ENCODE data around the gene ELF3.
A peak's percentile ranks its signal among the peaks of the same experiment; 100 is the strongest.

Gene ELF3

DNA sequence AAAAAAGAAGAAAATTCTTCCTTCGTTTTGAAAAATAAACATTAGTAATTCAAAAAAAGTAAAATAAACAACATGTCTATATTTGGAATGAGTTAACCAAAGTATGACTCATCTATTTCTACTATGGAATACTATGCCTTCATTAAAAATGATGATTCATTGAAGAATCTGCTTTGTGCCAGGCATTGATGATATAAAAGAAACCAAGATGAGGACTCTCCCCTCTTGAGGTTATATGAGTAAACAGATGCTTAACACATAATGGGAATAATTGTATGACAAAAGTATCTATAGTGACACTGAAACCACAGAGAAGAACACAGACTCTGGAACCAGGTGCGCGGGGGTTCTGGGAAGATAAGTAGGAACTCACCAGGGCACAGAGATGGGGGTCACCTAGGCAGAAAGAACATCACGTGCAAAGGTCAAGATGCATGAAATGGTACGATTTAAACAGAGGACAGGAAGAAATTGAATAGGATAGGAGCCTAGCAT is 18.8 kb downstream of the ELF3 start:
- no peaks in the 10 kb centered on the region for H3K36me3 ChIP-seq (ENCODE audit: control insufficient read depth, insufficient read depth, low read length)
- no peaks in the 10 kb centered on the region for H3K4me1 ChIP-seq (ENCODE audit: control insufficient read depth, insufficient read depth, low read length)
- H3K9ac ChIP-seq (ENCODE audit: low read length): no peak overlapping the region
- no peaks in the 10 kb centered on the region for H3K27me3 ChIP-seq (ENCODE audit: control insufficient read depth, insufficient read depth, low read length)
- no peak overlapping the region for H3K27ac ChIP-seq (ENCODE audit: low read depth, low read length)
- no peak overlapping the region for H3K4me3 ChIP-seq (ENCODE audit: low read length)

DNA sequence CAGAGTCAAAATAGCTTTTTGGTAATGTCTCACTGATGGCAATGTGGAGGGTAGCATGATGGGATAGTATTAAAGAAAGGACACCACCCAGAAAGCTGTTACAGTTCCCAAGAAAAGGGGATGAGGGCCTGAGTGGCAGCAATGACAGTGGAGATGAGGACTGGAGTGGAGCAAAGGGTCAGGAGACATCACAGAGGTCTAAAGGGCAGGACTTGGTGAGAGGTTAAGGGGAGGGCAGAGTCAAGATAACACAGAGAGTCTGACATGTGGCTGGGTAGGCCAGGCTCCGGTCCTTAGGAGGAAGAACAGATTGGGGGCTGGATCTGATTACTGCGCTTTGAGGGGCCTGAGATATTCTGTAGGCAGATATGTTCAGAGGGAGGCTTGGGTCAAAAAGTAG is 19.3 kb downstream of the ELF3 start:
- H3K4me3 ChIP-seq (ENCODE audit: low read length): no peak overlapping the region
- H3K9ac ChIP-seq (ENCODE audit: low read length): no peak overlapping the region
- H3K36me3 ChIP-seq (ENCODE audit: control insufficient read depth, insufficient read depth, low read length): no peaks in the 10 kb centered on the region
- no peak overlapping the region for H3K27ac ChIP-seq (ENCODE audit: low read depth, low read length)
- H3K4me1 ChIP-seq (ENCODE audit: control insufficient read depth, insufficient read depth, low read length): no peaks in the 10 kb centered on the region
- no peaks in the 10 kb centered on the region for H3K27me3 ChIP-seq (ENCODE audit: control insufficient read depth, insufficient read depth, low read length)

DNA sequence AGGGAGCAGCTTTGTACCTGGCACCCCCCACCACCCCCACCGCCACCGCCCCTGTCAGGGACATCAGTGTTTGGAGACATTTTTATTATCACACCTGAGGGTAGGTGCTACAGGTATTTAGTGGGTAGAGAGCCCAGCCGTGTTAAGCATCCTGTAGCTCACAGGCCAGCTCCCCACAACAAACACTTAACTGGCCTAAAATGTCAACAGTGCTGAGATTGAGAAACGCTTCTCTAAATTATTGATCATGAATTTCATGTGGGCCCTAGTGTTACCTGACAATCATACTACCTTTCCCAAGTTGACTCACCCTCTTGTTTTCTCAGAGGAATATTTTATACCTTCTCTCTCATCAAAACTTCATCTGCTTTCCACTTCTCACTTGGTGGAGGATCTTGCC is 21.4 kb downstream of the ELF3 start:
- Histone ChIP-seq H3K27ac (ENCODE audit: low read depth, low read length) (no peak overlapping the region), H3K4me3 (ENCODE audit: low read length) (no peak overlapping the region), H3K36me3 (ENCODE audit: control insufficient read depth, insufficient read depth, low read length) (no peaks in the 10 kb centered on the region), H3K27me3 (ENCODE audit: control insufficient read depth, insufficient read depth, low read length) (no peaks in the 10 kb centered on the region), H3K9ac (ENCODE audit: low read length) (no peak overlapping the region), H3K4me1 (ENCODE audit: control insufficient read depth, insufficient read depth, low read length) (no peaks in the 10 kb centered on the region)

DNA sequence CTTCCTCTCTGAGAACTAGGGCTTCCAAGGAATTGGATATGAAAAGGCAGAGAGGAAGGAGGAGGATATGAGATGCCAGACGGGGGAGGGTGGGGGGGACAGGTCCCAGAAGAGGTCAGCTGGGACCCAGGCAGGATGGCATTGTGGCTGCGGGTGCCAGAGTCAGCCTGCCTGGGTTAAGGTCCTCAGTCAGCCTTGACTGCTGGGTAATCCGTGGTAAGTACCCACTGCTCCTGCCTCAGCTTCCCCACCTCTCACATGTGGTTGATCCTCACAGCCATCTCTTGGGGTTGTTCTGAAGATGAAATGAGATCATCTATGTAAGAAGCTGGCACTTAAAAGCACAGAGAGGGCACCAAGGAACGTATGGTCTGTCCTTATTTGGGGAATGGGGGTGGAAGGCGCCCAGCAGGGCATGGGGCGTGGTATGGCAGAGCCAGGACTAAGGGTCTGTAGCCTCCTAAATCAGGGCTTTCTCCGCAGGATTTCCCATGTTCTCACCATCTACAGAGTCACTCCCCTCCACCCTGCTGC is 23.8 kb downstream of the ELF3 start:
- Histone ChIP-seq H3K4me1 (ENCODE audit: control insufficient read depth, insufficient read depth, low read length) (no peaks in the 10 kb centered on the region), H3K4me3 (ENCODE audit: low read length) (peak overlapping the region; percentile 27), H3K36me3 (ENCODE audit: control insufficient read depth, insufficient read depth, low read length) (no peaks in the 10 kb centered on the region), H3K9ac (ENCODE audit: low read length) (peak overlapping the region; percentile 5), H3K27me3 (ENCODE audit: control insufficient read depth, insufficient read depth, low read length) (no peaks in the 10 kb centered on the region), H3K27ac (ENCODE audit: low read depth, low read length) (no peak overlapping the region)

DNA sequence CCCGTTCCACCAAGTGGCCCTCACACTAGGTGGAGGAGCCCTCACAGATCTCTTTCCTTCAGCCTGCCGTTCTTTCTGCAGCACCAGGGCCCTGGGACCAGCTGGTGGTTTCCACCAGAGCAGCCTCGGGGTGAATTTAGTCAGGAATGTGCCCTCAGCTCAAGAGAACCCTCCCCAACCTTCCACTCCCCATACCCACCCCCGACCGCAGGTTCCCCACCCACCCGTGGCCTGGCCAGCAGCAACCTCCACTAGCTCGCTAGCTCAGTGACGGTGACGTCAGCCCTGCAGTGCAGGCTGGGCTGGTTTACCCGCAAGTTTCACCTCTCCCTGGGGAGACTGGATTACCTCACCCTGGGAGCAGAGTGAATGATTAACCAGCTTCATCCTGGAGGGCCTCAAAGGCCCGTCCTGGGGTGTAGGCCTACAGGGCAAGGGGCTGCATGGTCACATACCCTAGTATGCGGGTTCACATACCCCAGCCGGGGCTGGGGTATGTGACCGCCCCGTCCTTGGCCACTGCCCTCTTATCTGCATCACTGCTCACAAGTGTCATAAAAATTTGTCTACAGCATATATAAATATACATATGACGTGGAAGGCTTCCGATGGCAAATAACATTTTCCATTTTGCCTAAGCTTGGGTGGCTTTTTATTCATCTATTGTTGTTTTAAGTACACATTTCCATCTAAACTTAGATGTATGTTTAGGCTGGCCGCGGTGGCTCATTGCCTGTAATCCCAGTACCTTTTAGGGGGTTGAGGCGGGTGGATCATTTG is 24.5 kb downstream of the ELF3 start:
- no peaks in the 10 kb centered on the region for H3K4me1 ChIP-seq (ENCODE audit: control insufficient read depth, insufficient read depth, low read length)
- H3K9ac ChIP-seq (ENCODE audit: low read length): peak overlapping the region; percentile 5
- no peaks in the 10 kb centered on the region for H3K27me3 ChIP-seq (ENCODE audit: control insufficient read depth, insufficient read depth, low read length)
- no peak overlapping the region for H3K27ac ChIP-seq (ENCODE audit: low read depth, low read length)
- peak overlapping the region; percentile 27 for H3K4me3 ChIP-seq (ENCODE audit: low read length)
- H3K36me3 ChIP-seq (ENCODE audit: control insufficient read depth, insufficient read depth, low read length): no peaks in the 10 kb centered on the region

DNA sequence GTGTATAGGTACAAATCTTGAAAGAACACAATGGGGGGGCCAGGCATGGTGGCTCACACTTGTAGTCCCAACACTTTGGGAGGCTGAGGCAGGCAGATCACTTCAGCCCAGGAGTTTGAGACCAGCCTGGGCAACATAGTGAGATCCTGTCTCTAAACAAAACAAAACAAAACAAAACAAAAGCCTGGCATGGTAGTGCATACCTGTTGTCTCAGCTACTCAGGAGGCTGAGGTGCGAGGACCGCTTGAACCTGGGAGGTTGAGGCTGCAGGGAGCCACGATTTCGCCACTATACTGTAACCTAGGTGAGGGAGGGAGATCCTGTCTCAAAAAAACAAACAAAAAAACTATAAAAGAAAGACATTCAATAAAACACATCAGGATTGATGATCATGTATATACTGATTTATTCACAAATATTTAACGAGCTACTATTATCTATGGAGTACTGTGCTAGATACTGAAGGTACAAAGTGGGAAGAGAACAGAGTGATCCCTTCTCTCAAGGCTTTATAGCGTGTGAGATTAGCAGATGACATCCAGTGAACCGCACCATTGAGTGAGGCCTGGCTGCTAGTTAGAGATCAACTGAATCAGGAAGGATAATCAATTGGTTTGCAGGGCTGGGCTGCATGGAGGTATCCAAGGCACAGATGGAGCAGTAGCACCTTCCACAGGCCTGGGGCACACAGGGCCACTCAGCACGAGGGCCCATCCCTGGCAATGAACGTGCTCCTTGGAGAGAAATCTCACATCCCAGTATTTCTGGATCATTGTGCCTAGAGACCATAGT is 26.4 kb downstream of the ELF3 start:
- H3K27ac ChIP-seq (ENCODE audit: low read depth, low read length): no peak overlapping the region
- no peak overlapping the region for H3K9ac ChIP-seq (ENCODE audit: low read length)
- no peaks in the 10 kb centered on the region for H3K27me3 ChIP-seq (ENCODE audit: control insufficient read depth, insufficient read depth, low read length)
- no peaks in the 10 kb centered on the region for H3K4me1 ChIP-seq (ENCODE audit: control insufficient read depth, insufficient read depth, low read length)
- H3K36me3 ChIP-seq (ENCODE audit: control insufficient read depth, insufficient read depth, low read length): no peaks in the 10 kb centered on the region
- no peak overlapping the region for H3K4me3 ChIP-seq (ENCODE audit: low read length)

DNA sequence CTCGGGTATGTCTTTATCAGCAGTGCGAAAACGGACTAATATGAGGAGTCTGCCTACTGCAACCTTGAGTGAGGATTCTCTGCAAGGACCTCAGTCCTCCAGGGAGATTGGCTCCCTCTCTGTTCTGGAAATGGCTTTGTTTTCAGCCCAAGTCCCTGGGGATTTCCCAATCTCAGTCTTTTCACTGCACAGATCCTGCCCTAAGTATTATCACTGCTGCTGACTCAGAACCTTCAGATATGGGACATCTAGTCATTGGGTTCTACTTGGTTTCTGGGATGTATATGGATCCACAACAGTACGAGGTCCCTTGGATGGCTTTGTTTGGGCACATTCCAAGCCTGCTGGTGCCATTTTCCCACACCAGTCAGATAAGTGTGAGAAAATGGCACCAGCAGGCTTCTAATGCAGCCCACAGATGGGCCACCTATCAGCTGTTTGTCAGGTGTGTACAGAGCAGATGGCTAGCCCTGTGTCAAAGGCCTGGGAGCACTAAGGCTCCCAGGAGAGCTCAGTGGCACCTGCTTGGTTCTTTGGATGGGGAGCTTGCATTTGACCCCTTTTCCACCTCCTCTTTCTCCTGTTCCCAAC is 27.4 kb downstream of the ELF3 start:
- Histone ChIP-seq H3K4me3 (ENCODE audit: low read length) (no peak overlapping the region), H3K36me3 (ENCODE audit: control insufficient read depth, insufficient read depth, low read length) (no peaks in the 10 kb centered on the region), H3K9ac (ENCODE audit: low read length) (no peak overlapping the region), H3K27ac (ENCODE audit: low read depth, low read length) (no peak overlapping the region), H3K27me3 (ENCODE audit: control insufficient read depth, insufficient read depth, low read length) (no peaks in the 10 kb centered on the region), H3K4me1 (ENCODE audit: control insufficient read depth, insufficient read depth, low read length) (no peaks in the 10 kb centered on the region)

DNA sequence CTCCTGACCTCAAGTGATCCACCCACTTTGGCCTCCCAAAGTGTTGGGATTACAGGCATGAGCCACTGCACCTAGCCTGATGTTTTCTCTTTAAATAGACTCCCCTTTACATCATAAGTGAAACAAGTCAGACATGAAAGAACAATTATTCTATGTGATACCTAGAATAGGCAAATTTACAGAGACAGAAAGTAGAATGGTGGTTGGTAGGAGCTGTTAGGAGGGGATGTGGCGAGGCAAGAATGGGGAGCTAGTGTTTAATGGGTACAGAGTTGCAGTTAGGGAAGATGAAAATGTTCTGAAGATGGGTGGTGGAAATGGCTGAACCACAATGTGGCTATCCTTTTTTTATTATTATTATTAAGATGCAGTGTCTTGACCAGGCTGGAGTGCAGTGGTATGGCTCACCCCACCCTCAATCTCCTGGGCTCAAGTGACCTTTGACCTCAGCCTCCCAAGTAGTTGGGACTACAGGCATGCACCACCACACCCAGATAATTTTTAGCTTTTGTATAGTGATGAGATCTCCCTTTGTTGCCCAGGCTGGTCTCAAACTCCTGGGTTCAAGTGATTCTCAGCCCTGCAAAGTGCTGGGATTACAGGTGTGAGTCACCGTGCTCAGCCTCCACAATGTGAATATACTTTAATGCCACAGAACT is 28.4 kb downstream of the ELF3 start:
- Histone ChIP-seq H3K4me3 (ENCODE audit: low read length) (no peak overlapping the region), H3K4me1 (ENCODE audit: control insufficient read depth, insufficient read depth, low read length) (no peaks in the 10 kb centered on the region), H3K27me3 (ENCODE audit: control insufficient read depth, insufficient read depth, low read length) (no peaks in the 10 kb centered on the region), H3K27ac (ENCODE audit: low read depth, low read length) (no peak overlapping the region), H3K9ac (ENCODE audit: low read length) (no peak overlapping the region), H3K36me3 (ENCODE audit: control insufficient read depth, insufficient read depth, low read length) (no peaks in the 10 kb centered on the region)

DNA sequence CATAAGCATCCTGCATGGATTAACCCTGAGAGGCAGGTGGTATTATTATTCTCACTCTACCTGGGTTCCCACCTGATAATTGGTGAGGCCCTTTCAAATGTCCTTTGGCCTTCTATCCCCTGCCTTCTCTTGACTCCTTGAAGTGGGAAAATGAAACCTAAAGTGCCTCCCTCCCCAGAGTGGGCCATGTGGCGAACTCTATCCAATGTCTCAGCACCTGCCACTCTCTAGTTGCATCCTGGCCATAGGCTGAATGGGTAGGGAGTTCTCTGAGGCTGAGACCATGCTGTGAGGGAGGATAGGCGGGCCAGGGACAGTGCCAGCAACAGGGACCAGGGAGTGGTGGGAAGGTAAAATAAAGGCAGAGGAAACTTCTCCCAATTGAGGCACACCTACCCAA is 35.3 kb downstream of the ELF3 start:
- H3K9ac ChIP-seq (ENCODE audit: low read length): no peak overlapping the region
- no peaks in the 10 kb centered on the region for H3K4me1 ChIP-seq (ENCODE audit: control insufficient read depth, insufficient read depth, low read length)

DNA sequence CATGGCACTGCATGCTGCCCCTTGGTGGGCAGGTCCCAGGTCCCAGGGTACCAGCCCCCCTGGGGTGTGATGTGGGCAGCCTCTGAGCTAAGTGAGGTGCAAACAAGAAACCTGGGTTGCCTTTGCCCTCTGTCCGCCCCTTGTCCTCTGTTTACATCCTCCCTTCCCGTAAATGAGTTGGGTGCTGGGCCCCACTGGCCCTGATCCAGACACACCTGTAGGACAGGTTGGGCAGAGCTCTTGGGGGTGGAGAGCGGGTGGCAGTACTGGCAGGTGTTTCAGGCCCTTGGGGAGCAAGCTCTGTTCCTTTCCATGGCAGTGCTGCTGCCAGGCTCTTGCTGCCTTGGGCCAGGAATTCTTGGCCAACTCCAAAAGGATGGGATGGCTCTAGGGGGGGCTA is 35.8 kb downstream of the ELF3 start:
- H3K4me3 ChIP-seq (ENCODE audit: low read length): no peak overlapping the region

More for the DNA sequence above, 35.3 kb downstream of the ELF3 start:
- Histone ChIP-seq H3K4me3 (ENCODE audit: low read length) (no peak overlapping the region), H3K27me3 (ENCODE audit: control insufficient read depth, insufficient read depth, low read length) (no peaks in the 10 kb centered on the region), H3K27ac (ENCODE audit: low read depth, low read length) (no peak overlapping the region), H3K36me3 (ENCODE audit: control insufficient read depth, insufficient read depth, low read length) (no peaks in the 10 kb centered on the region)

DNA sequence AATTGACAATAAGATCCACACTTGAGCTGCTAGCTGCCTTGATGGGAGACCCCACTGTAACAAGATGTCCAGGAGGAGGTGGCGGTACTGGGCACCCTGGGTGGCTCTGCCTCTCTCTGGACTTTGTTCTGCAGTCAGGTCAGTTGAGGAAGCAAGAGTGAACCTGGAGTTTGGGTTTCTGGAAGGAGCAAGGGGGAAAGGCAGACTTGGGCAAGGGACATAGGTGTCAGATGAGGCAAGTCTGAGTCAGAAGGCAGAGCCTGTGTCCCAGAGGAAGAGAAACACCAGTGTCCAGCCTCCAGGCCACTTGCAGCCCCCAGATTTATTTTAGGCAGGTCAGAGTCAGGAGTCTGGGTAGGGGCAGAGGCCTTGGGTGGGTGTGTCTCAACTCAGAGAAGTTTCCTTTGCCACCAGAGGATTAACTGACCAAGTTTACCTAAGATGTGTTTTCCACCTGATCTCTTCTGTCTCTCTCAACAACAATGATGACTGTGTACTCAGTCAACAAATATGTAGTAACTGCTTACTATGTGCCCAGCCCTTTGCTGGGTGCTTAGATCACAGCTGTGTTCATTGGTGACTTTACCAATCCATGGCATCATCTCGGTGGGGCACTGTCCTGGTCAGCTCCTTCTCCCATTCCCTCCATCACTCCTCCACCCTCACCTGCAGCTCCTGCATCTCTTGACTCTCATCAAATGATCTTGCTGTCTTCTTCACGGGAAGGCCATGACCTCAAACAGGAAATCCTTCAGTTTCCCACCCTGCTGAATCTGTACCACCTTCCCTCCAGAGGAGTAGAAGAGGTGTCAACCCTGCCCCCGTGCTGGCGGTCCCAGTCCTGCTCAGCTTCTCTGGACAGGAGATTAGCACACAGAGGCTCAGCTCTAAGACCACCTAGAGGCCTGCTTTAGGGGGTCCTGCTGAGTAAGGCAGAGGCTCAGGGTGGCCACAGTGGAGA is 36.6 kb downstream of the ELF3 start:
- no peak overlapping the region for H3K27ac ChIP-seq (ENCODE audit: low read depth, low read length)

More for the DNA sequence above, 35.8 kb downstream of the ELF3 start:
- Histone ChIP-seq H3K27ac (ENCODE audit: low read depth, low read length) (no peak overlapping the region), H3K9ac (ENCODE audit: low read length) (no peak overlapping the region), H3K4me1 (ENCODE audit: control insufficient read depth, insufficient read depth, low read length) (no peaks in the 10 kb centered on the region), H3K27me3 (ENCODE audit: control insufficient read depth, insufficient read depth, low read length) (no peaks in the 10 kb centered on the region), H3K36me3 (ENCODE audit: control insufficient read depth, insufficient read depth, low read length) (no peaks in the 10 kb centered on the region)

More for the DNA sequence above, 36.6 kb downstream of the ELF3 start:
- Histone ChIP-seq H3K4me1 (ENCODE audit: control insufficient read depth, insufficient read depth, low read length) (no peaks in the 10 kb centered on the region), H3K9ac (ENCODE audit: low read length) (peak overlapping the region; percentile 27), H3K4me3 (ENCODE audit: low read length) (no peak overlapping the region), H3K36me3 (ENCODE audit: control insufficient read depth, insufficient read depth, low read length) (no peaks in the 10 kb centered on the region), H3K27me3 (ENCODE audit: control insufficient read depth, insufficient read depth, low read length) (no peaks in the 10 kb centered on the region)

All from rectal smooth muscle tissue (tissue), 1 donor.